Stomach (tissue), 9 donors: ENCODE data around the gene SLC1A2. TPM values are rescaled to one million over a fixed set of nuclear protein-coding genes. Genes with fewer than 3 reads are reported as not detected.

Source experiments
- DNase-seq, 2 donors: peaks; one replicate each; pipeline versions ENCODE4 v3.0.0 to v3.0.0-alpha.2; 2013 to 2019
- H3K27ac ChIP-seq, 5 donors: fragments of 200-600 bp in 4 of 5; sonication (generic) in 4 of 5; one replicate each; pipeline ENCODE4 v1.5.1; 2013 to 2019; ENCODE audit warnings: mild to moderate bottlenecking in 1 of 5, moderate library complexity in 1 of 5
- H3K27me3 ChIP-seq, 3 donors: fragments of 200-600 bp; sonication (generic); one replicate each; pipeline ENCODE4 v1.5.1; 2017 to 2019; ENCODE audit warnings: mixed run types in 1 of 3
- H3K36me3 ChIP-seq, 4 donors: fragments of 200-600 bp; sonication (generic); 1 replicate in 3 of 4; 2 replicates in 1 of 4; pipeline ENCODE4 v1.5.1; 2016 to 2019
- H3K4me1 ChIP-seq, 4 donors: fragments of 200-600 bp; sonication (generic); one replicate each; pipeline ENCODE4 v1.5.1; 2016 to 2019
- H3K4me3 ChIP-seq, 4 donors: fragments of 200-600 bp; sonication (generic) in 3 of 4; one replicate each; pipeline ENCODE4 v1.5.1; 2016 to 2019; ENCODE audit warnings: mild to moderate bottlenecking in 1 of 4
- H3K9me3 ChIP-seq, 4 donors: fragments of 200-600 bp; sonication (generic); one replicate each; pipeline ENCODE4 v1.5.1; 2016 to 2019
- CTCF ChIP-seq, 7 experiments: fragments of 450-650 bp in 4 of 7; fragments of 200-600 bp in 3 of 7; sonication (generic) in 3 of 7; IDR thresholded peaks; one replicate each; pipeline ENCODE4 v1.5.1; 2016 to 2019; ENCODE audit warnings: antibody characterized with exemption in 7 of 7, control low read depth in 2 of 7, mild to moderate bottlenecking in 1 of 7
- EP300 ChIP-seq: sonication (generic); formaldehyde crosslinking; IDR thresholded peaks from one replicate; pipeline ENCODE4 v1.6.1; 2017; ENCODE audit warnings: antibody characterized with exemption
- POLR2A ChIP-seq, 4 donors: fragments of 450-650 bp; IDR thresholded peaks; one replicate each; pipeline ENCODE4 v1.6.1; 2016; ENCODE audit warnings: antibody characterized with exemption in 4 of 4, control low read depth in 2 of 4, mild to moderate bottlenecking in 1 of 4, moderate library complexity in 1 of 4
- POLR2AphosphoS5 ChIP-seq, 3 donors: sonication (generic); formaldehyde crosslinking; IDR thresholded peaks; one replicate each; pipeline ENCODE4 v1.6.1; 2016; ENCODE audit warnings: antibody characterized with exemption in 3 of 3
- WGBS, 5 donors: extraction: QIAGEN DNeasy Blood & Tissue Kit in 3 of 5; methylation state at CpG; one replicate each; pipeline versions ENCODE4 v1.1.5 to v1.1.7; 2013 to 2018; 5-methylcytosine and 5-hydroxymethylcytosine counted together
- intact Hi-C: fragments of 100-400 bp; cut with DNase I; formaldehyde crosslinking; loops from one replicate; pipeline ENCODE4 v1.15.1; 2023; ENCODE audit warnings: low total_unique reads
- polyA plus RNA-seq, 3 donors: library from polyadenylated mRNA; stranded (reverse); fragments of 200-250 nt; gene quantifications; one replicate each; pipeline ENCODE4 v1.2.3, GENCODE V29; 2013
- total RNA-seq, 5 donors: library from RNA; depleted of rRNA; stranded (reverse); fragments of >200 nt; gene quantifications; one replicate each; pipeline versions ENCODE4 v1.1.0 to v1.2.3, GENCODE V29; 2014 to 2016
- donor health status: healthy with polysubstance abuse.
- donor health status: Bipolar disorder and iron deficiency.
- donor health status: healthy.

Gene SLC1A2
- total and polyA plus RNA-seq, 8 donors = 1.3 to 13.4 (median 3.2) TPM; not detected in 1

DNA sequence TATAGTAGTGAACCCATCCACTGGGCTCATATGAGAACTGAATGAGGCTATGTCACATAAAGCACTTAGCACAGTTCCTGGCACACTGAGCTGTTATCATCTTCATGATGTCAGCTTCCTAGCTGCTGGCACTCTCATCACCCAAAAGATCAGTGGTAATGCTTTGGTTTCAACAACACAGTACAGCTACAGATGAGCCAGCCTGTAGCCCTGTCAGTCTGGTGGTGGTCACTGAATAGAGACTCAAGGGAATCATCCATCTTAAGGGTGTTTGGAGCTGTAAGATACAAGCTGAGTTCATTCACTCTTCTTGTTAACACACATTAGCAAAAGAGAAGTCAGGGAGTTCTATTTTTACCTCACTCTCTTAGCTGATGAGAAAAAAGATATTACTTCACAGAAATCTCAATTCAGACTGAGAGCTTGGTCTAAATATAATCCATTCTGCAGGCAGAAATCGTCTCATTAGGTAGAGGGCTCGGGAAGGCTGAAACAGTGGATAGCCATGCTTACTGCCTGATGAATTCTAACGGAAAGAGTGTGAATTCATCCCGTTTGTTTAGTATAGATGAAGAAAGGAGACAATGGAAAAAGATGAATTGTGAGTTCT lies 6.3 kb upstream of the SLC1A2 start:
- no peaks in the 10 kb centered on the region for H3K36me3 ChIP-seq
- peaks cover 0 to 4% (median 0%) of the 10 kb centered on the region in 4 donors for H3K4me1 ChIP-seq
- peaks cover 0 to 33% (median 2%) of the 10 kb centered on the region in 3 donors for H3K27me3 ChIP-seq
- H3K9me3 ChIP-seq = no peaks in the 10 kb centered on the region
- WGBS, 5 donors = 68 to 82% (median 76%) methylated on average over 4 of the region's 4 CpGs
- TF ChIP-seq POLR2AphosphoS5 (IDR thresholded peaks at IDR 0.05) (no peak), CTCF (IDR thresholded peaks at IDR 0.05) (no peak), EP300 (no peak), POLR2A (IDR thresholded peaks at IDR 0.05) (no peak)
- no peak overlapping the region for H3K27ac ChIP-seq
- no peak overlapping the region for H3K4me3 ChIP-seq
- intact Hi-C loops = no loop called here
- DNase-seq = no peak

- TF ChIP-seq POLR2A (IDR thresholded peaks at IDR 0.05) (no peak), EP300 (no peak), POLR2AphosphoS5 (IDR thresholded peaks at IDR 0.05) (no peak), CTCF (IDR thresholded peaks at IDR 0.05) (no peak)
- Histone ChIP-seq H3K36me3 (no peaks in the 10 kb centered on the region), H3K9me3 (no peaks in the 10 kb centered on the region), H3K4me1 (peaks cover 9 to 17% (median 12%) of the 10 kb centered on the region in 4 donors), H3K27ac (no peak overlapping the region), H3K27me3 (peaks cover 0 to 45% (median 15%) of the 10 kb centered on the region in 3 donors), H3K4me3 (no peak overlapping the region)
- intact Hi-C loops = no loop called here
- 60 to 66% (median 63%) methylated on average over 4 of the region's 4 CpGs for WGBS, 5 donors
- peak in 1 of 2 donors; percentile 10 for DNase-seq
Observed at GRCh38 chr11:35424157-35424940, 5.0 kb upstream of the SLC1A2 start.

- Histone ChIP-seq H3K4me3 (peak overlapping the region; percentile 51 to 70 (median 60)), H3K9me3 (no peaks in the 10 kb centered on the region), H3K4me1 (peaks cover 18 to 27% (median 25%) of the 10 kb centered on the region in 4 donors), H3K27me3 (peaks cover 0 to 78% (median 36%) of the 10 kb centered on the region in 3 donors), H3K27ac (no peak overlapping the region), H3K36me3 (no peaks in the 10 kb centered on the region)
- intact Hi-C loops = no loop called here
- 14 to 39% (median 20%) methylated on average over 12 to 17 of the region's 17 CpGs for WGBS, 5 donors
- TF ChIP-seq POLR2A (IDR thresholded peaks at IDR 0.05) = no peak
- TF ChIP-seq CTCF (IDR thresholded peaks at IDR 0.05) = no peak
- no peak for TF ChIP-seq POLR2AphosphoS5 (IDR thresholded peaks at IDR 0.05)
- DNase-seq = peak; percentile 20 to 39
Observed at GRCh38 chr11:35420371-35420770, 1.0 kb upstream of the SLC1A2 start.

DNA sequence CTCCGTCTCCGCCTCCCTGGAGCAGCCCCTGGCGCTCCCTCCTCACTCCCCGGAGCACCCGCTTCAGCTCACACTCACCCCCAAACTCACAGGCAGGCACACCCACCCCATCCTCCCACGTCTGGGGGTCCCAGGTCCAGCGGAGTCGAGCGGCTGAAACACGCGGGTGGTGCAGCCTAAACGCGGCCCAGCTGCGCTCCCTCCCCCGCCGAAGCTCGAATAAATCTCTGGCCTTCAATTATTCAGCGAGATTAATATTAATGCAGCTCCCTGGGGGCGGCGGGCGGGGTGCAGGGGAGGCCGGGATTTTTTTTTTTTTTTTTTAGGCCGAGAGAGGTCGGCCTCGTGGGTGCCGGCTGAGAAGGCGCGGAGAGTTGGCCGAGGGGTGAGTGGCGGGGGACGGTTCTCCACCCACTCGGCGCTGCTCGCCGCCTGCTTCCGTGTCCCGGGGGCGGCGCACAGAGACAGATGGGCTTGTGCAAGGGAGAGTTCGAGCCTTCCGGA lies 524 bp upstream of the SLC1A2 start:
- Histone ChIP-seq H3K4me1 (peaks cover 18 to 27% (median 25%) of the 10 kb centered on the region in 4 donors), H3K27ac (no peak overlapping the region), H3K9me3 (no peaks in the 10 kb centered on the region), H3K36me3 (no peaks in the 10 kb centered on the region), H3K27me3 (peaks cover 0 to 83% (median 36%) of the 10 kb centered on the region in 3 donors), H3K4me3 (peak overlapping the region; percentile 51 to 70 (median 60))
- 1 to 5% (median 2%) methylated on average over 18 to 41 of the region's 41 CpGs for WGBS, 5 donors
- intact Hi-C loops = no loop called here
- no peak for TF ChIP-seq EP300
- TF ChIP-seq POLR2A (IDR thresholded peaks at IDR 0.05) = no peak
- no peak for TF ChIP-seq POLR2AphosphoS5 (IDR thresholded peaks at IDR 0.05)
- TF ChIP-seq CTCF (IDR thresholded peaks at IDR 0.05) = no peak
- peak in 1 of 2 donors; percentile 51 for DNase-seq
